Activated naive CD4-positive, alpha-beta T cell treated with anti-CD3 and anti-CD28 coated beads, Interleukin-2, amount 50 U/mL, for 24 hours (primary cell): ENCODE measurements around the gene TNFRSF17.

ENCODE experiments used
- H3K27ac Mint-ChIP-seq: one replicate; pipeline ENCODE4 v1.8.0; 2021; ENCODE audit warnings: mild to moderate bottlenecking, mixed read lengths
- H3K27me3 Mint-ChIP-seq: one replicate; pipeline ENCODE4 v1.8.0; 2021; ENCODE audit warnings: mixed read lengths
- H3K36me3 Mint-ChIP-seq: one replicate; pipeline ENCODE4 v1.8.0; 2021; ENCODE audit warnings: mixed read lengths
- H3K4me1 Mint-ChIP-seq: one replicate; pipeline ENCODE4 v1.8.0; 2021; ENCODE audit warnings: mixed read lengths
- H3K4me3 Mint-ChIP-seq: one replicate; pipeline ENCODE4 v1.8.0; 2021; ENCODE audit warnings: mild to moderate bottlenecking, mixed read lengths
- H3K9me3 Mint-ChIP-seq: one replicate; pipeline ENCODE4 v1.8.0; 2021; ENCODE audit warnings: mixed read lengths

TNFRSF17 gene

DNA sequence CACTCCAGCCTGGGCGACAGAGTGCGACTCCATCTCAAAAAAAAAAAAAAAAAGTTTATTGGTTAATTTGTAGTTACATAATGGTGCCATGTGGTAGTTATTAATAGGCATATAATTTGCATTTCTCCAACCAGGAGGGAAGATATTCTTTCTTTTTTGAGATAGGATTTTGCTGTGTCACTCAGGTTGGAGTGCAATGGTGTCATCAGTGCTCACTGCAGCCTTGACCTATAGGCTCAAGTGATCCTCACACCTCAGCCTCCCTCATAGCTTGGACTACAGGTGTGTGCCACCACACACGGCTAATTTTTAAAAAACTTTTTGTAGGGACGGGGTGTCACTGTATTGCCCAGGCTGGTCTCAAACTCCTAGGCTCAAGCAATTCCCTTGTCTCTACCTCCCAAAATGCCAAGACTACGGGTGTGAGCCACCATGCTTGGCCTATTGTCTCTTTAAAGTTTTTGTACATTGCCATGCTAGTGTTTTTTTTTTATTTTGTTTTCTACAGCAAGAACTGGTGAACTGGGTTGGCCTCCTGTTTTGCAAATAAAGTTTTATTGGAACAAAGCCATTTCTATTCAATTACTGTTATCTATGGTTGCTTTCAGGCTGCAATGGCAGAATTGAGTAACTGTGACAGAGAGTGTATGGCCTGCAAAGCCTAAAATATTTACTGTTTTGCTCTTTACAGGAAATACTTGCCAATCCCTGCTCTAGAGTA lies 23.4 kb downstream of the TNFRSF17 start:
- Mint-ChIP-seq H3K27ac (no peak overlapping the region), H3K4me1 (peaks cover 8% of the 10 kb centered on the region), H3K27me3 (no peaks in the 10 kb centered on the region), H3K4me3 (no peak overlapping the region), H3K9me3 (no peaks in the 10 kb centered on the region), H3K36me3 (peaks cover 2% of the 10 kb centered on the region)

DNA sequence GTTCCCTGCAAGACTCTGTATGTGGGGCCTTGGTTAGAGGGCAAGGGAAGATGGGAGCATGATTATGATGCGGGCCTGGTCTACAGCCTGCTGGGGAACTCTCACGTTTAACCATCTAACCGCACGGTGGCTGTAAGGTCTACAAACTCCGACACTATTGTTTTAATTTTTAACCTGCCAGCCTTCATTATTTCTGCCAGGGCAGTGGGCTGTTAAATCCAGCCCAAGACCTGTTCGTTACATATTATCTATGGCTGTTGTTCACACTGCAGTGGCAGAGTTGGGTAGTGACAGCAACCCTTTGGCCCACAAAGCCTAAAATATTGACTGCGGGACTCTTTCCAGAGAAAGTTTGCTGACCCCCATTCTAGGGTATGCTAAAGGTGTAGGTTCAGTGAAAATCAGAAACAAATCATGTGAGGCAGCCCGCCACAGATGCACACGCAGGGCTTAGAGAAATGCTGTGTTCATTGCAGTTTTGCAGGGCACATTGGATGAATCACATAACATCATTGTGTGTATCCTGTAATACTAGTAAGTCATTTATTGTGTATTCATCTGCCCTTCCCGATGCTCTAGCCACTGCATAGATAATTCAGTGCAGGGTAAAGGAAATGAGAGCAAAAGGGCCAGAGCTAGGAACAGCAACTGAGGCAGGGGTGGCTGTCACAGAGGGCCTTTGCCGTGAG lies 25.8 kb downstream of the TNFRSF17 start:
- Mint-ChIP-seq H3K27me3 (no peaks in the 10 kb centered on the region), H3K9me3 (no peaks in the 10 kb centered on the region), H3K4me3 (no peak overlapping the region)

DNA sequence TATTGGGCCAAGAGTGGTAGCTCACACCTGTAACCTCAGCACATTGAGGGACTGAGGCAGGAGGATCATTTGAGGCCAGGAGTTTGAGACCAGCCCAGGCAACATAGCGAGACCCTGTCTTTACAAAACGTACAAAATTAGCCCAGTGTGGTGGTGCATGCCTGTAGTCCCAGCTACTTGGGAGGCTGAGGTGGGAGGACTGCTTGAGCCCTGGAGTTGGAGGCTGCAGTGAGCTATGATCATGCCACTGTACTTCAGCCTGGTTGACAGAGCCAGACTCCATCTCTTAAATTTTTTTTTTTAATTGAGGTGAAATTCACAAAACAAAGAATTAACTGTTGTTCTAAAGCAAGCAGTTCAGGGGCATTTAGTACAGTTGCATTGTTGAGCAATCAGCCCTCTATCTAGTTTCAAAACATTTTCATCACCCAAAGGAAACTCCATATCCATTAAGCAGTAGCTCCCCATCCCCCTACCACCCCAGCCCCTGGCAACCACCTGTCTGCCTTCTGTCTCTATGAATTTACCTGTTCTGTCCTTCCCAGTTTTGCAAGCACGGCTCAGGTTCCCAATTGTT lies 27.1 kb downstream of the TNFRSF17 start:
- H3K27ac Mint-ChIP-seq: no peak overlapping the region
- no peaks in the 10 kb centered on the region for H3K27me3 Mint-ChIP-seq
- no peak overlapping the region for H3K4me3 Mint-ChIP-seq
- H3K4me1 Mint-ChIP-seq: peaks cover 12% of the 10 kb centered on the region
- peaks cover 2% of the 10 kb centered on the region for H3K36me3 Mint-ChIP-seq
- H3K9me3 Mint-ChIP-seq: no peaks in the 10 kb centered on the region

More for the DNA sequence above, 25.8 kb downstream of the TNFRSF17 start:
- Mint-ChIP-seq H3K36me3 (peaks cover 2% of the 10 kb centered on the region), H3K4me1 (peaks cover 6% of the 10 kb centered on the region), H3K27ac (peak overlapping the region; percentile 65)

DNA sequence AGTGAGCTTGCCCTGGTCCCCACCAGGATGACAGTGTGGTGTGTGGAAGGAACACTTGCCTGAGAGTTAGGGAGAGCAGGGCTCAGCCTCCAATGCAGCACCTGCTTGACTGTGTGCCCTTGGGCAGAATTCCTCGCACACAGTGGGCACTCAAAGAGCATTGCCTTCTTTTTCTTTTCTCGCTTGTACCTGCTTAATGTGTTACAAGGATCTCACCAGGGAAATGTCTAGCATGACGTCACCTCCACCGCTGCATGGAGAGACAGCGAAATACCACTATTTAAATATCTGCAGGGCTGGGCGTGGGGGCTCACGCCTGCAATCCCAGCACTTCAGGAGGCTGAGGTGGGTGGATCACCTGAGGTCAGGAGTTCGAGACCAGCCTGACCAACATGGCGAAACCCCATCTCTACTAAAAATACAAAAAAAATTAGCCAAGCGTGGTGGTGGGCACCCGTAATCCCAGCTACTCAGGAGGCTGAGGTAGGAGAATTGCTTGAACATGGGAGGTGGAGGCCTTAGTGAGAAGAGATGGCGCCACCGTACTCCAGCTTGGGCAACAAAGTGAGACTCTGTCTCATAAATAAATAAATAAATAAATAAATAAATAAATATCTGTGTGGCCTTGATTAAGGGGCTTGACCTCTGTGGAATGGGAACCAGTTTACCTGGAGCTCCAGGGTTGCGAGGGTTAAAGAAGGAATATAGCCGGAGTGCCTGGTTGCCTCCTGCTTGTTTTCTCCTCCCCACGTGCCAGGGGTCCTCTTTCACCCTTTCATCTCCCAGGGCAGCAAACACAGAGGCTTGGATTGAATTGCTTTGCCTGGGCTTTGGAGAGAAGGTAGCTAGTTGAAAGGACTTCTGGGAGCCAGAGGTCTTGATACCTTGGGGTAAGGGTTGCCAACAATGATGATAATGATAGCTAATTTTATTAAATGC lies 27.8 kb downstream of the TNFRSF17 start:
- H3K27ac Mint-ChIP-seq: no peak overlapping the region
- H3K36me3 Mint-ChIP-seq: peaks cover 2% of the 10 kb centered on the region
- no peaks in the 10 kb centered on the region for H3K9me3 Mint-ChIP-seq
- no peaks in the 10 kb centered on the region for H3K27me3 Mint-ChIP-seq
- H3K4me3 Mint-ChIP-seq: no peak overlapping the region
- H3K4me1 Mint-ChIP-seq: peaks cover 14% of the 10 kb centered on the region

DNA sequence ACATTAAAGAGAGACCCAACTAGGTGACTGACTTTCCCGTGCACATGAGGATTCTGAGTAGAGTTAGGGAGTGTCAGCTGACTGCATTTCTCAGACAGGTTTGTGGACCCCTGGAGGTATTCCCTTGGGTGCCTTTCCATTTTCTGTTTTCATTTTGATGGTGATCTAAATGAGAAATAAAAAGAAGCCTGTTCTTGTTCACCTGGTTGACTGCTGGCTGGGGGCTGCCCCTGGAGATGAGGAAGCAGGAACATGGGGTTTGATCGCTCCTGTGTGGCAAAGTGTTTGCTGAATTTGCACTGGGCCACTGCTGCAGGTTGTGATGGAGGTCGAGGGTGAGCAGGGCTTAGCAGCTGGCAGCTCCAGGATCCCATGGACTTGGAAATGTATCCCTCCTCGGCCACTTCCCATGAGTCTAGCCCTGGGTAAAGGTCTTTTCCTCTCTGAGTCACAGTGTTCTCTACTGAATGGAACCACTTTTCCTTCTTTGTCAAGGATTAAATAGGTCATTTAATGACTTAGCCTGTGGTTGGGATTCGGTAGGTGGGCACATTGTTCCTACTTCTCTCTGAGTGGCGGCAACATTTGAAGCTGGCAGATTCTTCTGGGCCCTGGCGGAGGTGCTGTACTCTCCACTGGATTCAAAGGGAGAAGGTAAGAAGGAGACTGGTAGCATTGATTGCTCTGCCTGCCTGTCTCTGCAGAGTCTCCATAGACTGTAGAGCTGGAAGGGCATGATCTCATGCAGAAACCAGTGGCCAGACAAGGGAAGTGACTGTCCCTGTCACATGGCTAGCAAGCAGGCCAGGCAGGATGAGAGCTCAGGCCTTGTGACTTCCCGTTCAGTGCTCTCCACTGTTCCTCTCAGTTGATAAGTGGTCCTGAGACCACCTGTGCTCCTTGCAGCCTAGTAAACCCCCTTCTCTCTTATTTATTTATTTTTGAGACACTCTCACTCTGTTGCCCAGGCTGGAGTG lies 29.4 kb downstream of the TNFRSF17 start:
- no peaks in the 10 kb centered on the region for H3K27me3 Mint-ChIP-seq
- H3K36me3 Mint-ChIP-seq: peaks cover 2% of the 10 kb centered on the region
- peaks cover 28% of the 10 kb centered on the region for H3K4me1 Mint-ChIP-seq
- H3K9me3 Mint-ChIP-seq: no peaks in the 10 kb centered on the region
- no peak overlapping the region for H3K4me3 Mint-ChIP-seq
- H3K27ac Mint-ChIP-seq: no peak overlapping the region

GRCh38 chr16:11996433-11997330 lies 31.7 kb downstream of the TNFRSF17 start:
- Mint-ChIP-seq H3K27me3 (no peaks in the 10 kb centered on the region), H3K36me3 (peaks cover 3% of the 10 kb centered on the region), H3K27ac (no peak overlapping the region), H3K4me1 (peaks cover 31% of the 10 kb centered on the region), H3K4me3 (no peak overlapping the region), H3K9me3 (no peaks in the 10 kb centered on the region)

DNA sequence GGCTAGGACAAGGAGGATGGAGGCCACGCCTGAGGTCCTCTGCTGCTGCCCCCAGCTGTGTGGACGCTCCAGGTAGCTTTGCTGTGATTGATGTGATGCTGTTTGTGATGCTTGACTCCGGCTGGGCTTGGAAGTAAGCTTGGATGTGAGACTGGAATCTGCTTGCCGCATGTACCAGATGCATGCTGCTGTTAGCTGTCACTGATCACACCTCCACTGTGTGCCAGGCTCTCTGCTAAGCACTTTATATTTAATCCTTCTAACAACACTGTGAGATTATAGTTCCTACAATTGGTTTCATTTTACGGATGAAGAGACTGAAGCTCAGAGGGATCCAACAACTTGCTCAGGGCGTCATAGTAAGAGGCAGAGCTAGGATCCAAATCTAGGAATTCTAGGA lies 35.0 kb downstream of the TNFRSF17 start:
- Mint-ChIP-seq H3K4me1 (peaks cover 28% of the 10 kb centered on the region), H3K27me3 (no peaks in the 10 kb centered on the region), H3K9me3 (no peaks in the 10 kb centered on the region), H3K36me3 (peaks cover 5% of the 10 kb centered on the region), H3K27ac (no peak overlapping the region), H3K4me3 (no peak overlapping the region)

DNA sequence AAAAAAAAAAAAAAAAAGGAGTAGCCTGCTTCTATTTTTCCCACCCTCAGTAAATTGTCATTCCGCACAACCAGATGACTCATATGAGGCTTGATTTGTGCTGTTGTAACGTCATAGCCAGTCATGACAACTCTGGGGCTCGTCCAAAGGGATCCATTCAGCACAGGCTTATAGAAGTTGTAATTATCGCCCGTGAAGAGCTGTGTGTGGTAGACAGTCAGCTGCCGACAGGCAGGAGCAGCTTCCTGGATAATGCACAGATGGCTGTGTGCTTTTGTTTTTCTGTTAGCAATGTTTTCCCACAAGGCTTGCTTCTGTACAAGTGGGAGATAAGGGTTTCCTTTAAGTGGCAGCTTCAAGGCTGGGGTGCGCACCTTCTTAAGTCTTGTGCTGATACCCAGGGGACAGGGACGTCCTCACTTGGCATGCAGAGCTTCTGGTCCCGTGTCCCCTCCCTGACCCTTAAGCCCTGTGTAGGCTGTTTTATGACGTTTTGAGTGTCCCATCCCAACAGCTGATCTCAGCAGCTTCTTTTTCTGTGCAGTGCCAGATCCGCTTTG lies 37.5 kb downstream of the TNFRSF17 start:
- no peak overlapping the region for H3K27ac Mint-ChIP-seq
- H3K36me3 Mint-ChIP-seq: peaks cover 9% of the 10 kb centered on the region
- no peaks in the 10 kb centered on the region for H3K9me3 Mint-ChIP-seq
- H3K4me3 Mint-ChIP-seq: no peak overlapping the region
- no peaks in the 10 kb centered on the region for H3K27me3 Mint-ChIP-seq
- peaks cover 21% of the 10 kb centered on the region for H3K4me1 Mint-ChIP-seq

DNA sequence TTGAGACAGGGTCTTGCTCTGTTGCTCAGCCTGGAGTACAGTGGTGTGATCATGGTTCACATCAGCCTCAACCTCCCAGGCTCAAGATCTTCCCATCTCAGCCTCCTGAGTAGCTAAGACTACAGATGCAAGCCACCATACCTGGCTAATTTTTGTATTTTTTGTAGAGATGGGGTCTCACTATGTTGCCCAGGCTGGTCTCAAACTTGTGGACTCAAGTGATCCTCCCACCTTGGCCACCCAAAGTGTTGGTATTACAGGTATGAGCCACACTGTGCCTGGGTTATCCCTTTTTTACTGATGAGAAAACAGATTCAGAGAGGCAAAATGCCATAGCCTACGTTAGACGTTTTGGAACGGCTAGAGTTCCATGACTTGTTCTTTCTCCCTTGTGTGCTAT lies 41.6 kb downstream of the TNFRSF17 start:
- no peaks in the 10 kb centered on the region for H3K9me3 Mint-ChIP-seq
- H3K27ac Mint-ChIP-seq: no peak overlapping the region
- H3K4me1 Mint-ChIP-seq: peaks cover 24% of the 10 kb centered on the region
- peaks cover 6% of the 10 kb centered on the region for H3K36me3 Mint-ChIP-seq
- H3K27me3 Mint-ChIP-seq: no peaks in the 10 kb centered on the region
- H3K4me3 Mint-ChIP-seq: no peak overlapping the region

DNA sequence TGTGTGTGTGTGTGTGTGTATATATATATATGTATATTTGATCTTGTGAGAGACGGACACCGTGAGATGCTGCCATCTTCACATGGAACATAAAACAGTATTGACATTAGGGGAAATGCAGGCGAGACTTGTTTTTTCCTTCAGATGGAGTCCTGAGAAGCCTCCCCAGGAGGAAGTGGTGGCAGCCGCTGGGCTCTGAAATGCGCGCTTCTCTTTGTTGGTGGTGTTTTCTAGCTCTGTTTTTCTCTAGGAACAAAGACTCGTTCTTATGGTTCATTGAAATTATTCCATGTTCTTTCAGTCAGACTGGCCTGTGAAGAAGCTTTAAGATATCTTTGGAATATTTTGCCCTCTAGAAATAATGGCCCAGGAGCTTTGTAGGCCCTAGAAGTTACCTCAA lies 44.5 kb downstream of the TNFRSF17 start:
- no peaks in the 10 kb centered on the region for H3K9me3 Mint-ChIP-seq
- peaks cover 30% of the 10 kb centered on the region for H3K4me1 Mint-ChIP-seq
- peaks cover 6% of the 10 kb centered on the region for H3K36me3 Mint-ChIP-seq
- H3K27me3 Mint-ChIP-seq: no peaks in the 10 kb centered on the region
- H3K4me3 Mint-ChIP-seq: no peak overlapping the region
- H3K27ac Mint-ChIP-seq: peak overlapping the region; percentile 89

DNA sequence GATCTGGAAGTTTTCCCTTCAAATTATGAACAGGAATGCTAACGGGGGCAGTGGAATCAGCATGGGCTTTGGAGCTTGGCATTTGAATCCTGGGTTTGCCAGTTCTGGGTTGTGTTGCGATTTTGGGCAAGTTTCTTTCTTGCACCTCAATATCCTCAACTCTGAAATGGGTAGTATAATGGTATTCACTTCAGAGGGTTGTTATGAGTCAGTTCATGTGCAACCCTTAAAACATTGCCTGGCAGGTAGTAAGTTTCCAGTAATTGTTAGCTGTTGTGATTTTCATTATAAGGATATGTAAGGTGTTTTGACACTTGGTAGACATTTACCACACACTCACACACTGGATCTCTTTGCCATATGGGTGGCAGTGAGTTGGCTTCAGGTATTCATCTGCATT lies 44.9 kb downstream of the TNFRSF17 start:
- peak overlapping the region; percentile 89 for H3K27ac Mint-ChIP-seq
- H3K27me3 Mint-ChIP-seq: no peaks in the 10 kb centered on the region
- peaks cover 30% of the 10 kb centered on the region for H3K4me1 Mint-ChIP-seq
- no peaks in the 10 kb centered on the region for H3K9me3 Mint-ChIP-seq
- peaks cover 8% of the 10 kb centered on the region for H3K36me3 Mint-ChIP-seq
- no peak overlapping the region for H3K4me3 Mint-ChIP-seq

DNA sequence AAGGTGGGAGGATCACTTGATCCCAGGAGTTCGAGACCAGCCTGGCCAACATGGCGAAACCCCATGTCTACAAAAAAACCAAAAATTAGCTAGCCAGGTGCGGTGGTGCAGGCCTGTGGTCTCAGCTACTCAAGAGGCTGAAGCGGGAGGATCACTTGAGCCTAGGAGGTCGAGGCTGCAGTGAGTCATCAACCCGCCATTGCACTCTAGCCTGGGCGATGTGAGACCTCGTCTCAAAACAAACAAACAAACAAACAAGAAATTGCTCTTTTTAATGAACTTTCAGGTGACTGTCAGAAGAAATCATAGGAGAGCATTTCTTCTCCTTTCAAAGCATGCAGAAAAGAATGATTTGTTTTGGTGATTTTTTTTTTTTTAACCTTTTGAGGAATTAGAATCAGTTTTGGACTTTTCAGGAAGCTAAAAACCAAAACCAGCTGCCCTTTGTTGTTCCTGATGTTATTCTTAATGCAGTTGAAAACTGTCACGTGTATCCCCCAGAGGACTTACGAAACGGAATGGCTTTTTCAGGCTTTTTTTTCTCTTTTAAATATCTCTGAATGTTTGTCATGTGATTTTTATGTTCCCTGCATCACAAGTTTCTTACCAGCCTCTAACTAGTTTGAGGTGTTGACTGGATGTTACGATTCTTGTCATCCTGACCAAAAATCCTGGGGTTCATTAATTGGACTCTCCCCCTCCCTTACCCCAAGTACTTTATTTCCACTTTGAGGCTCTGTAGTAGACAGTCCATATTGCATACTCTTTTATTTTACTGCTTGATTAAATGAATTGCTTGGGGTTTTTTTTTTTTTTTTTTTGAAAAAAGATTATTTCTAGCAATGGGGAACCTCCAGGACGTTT lies 45.6 kb downstream of the TNFRSF17 start:
- H3K4me3 Mint-ChIP-seq: no peak overlapping the region
- no peaks in the 10 kb centered on the region for H3K9me3 Mint-ChIP-seq
- peaks cover 3% of the 10 kb centered on the region for H3K36me3 Mint-ChIP-seq
- peaks cover 30% of the 10 kb centered on the region for H3K4me1 Mint-ChIP-seq
- H3K27me3 Mint-ChIP-seq: no peaks in the 10 kb centered on the region
- no peak overlapping the region for H3K27ac Mint-ChIP-seq

GRCh38 chr16:12011565-12011964 lies 46.6 kb downstream of the TNFRSF17 start:
- Mint-ChIP-seq H3K4me3 (no peak overlapping the region), H3K27ac (no peak overlapping the region), H3K27me3 (no peaks in the 10 kb centered on the region), H3K36me3 (peaks cover 3% of the 10 kb centered on the region), H3K4me1 (peaks cover 30% of the 10 kb centered on the region), H3K9me3 (no peaks in the 10 kb centered on the region)
